G401 (cell line): Measurements from ENCODE around the gene KAT2A. TPM values are rescaled to one million over a fixed set of nuclear protein-coding genes. Genes with fewer than 3 reads are reported as not detected.
A peak's percentile ranks its signal among the peaks of the same experiment; 100 is the strongest.

Source experiments
- DNase-seq: peaks from one replicate; pipeline ENCODE4 v3.0.0-alpha.2; 2015; ENCODE audit warnings: low spot score
- in situ Hi-C: cut with HindIII; loops from 2 replicates; pipeline ENCODE4 v1.10.0; 2016; ENCODE audit warnings: low sequenced_read_pairs, mixed read lengths
- total RNA-seq: library from RNA; depleted of rRNA; stranded (reverse); fragments of >200 nt; shearing (Covaris generic); gene quantifications from 2 replicates; pipeline ENCODE4 v1.2.3, GENCODE V29; 2014

The KAT2A gene
- total RNA-seq, 1 experiment from 2014 or later = 28.6 TPM

GRCh38 chr17:42117397-42118125 is 3.6 kb downstream of the KAT2A start:
- DNase-seq = no peak
- in situ Hi-C loops = no loop called here

- in situ Hi-C loops = no loop called here
Measured at GRCh38 chr17:42116705-42117396, 4.3 kb downstream of the KAT2A start.

GRCh38 chr17:42114118-42114517 is 7.0 kb downstream of the KAT2A start:
- in situ Hi-C loops = no loop called here

More at GRCh38 chr17:42116705-42117396, 4.3 kb downstream of the KAT2A start:
- DNase-seq = peak; percentile 90

GRCh38 chr17:42113293-42114069 is 7.7 kb downstream of the KAT2A start:
- in situ Hi-C loops = no loop called here
- DNase-seq = no peak

More at GRCh38 chr17:42114118-42114517, 7.0 kb downstream of the KAT2A start:
- DNase-seq = no peak

GRCh38 chr17:42112552-42113176 is 8.5 kb downstream of the KAT2A start, which contains the start of gene DHX58:
Gene DHX58 (minus strand): TSS chr17:42112714. CDS start chr17:42111892, 822 bp downstream.
- in situ Hi-C loops = no loop called here
- peak; percentile 71 for DNase-seq

GRCh38 chr17:42111871-42112551 is 9.2 kb downstream of the KAT2A start:
- DNase-seq = no peak
- in situ Hi-C loops = no loop called here

GRCh38 chr17:42111265-42111636 is 9.9 kb downstream of the KAT2A start:
- in situ Hi-C loops = no loop called here
- no peak for DNase-seq

GRCh38 chr17:42110301-42111264 is 10.6 kb downstream of the KAT2A start:
- in situ Hi-C loops = no loop called here
- DNase-seq = no peak

GRCh38 chr17:42109086-42109485 is 12.1 kb downstream of the KAT2A start:
- DNase-seq = no peak
- in situ Hi-C loops = no loop called here

GRCh38 chr17:42107597-42108576 is 13.3 kb downstream of the KAT2A start:
- in situ Hi-C loops = no loop called here
- peak; percentile 92 for DNase-seq

GRCh38 chr17:42107124-42107523 is 14.0 kb downstream of the KAT2A start:
- in situ Hi-C loops = no loop called here

GRCh38 chr17:42106009-42106408 is 15.2 kb downstream of the KAT2A start:
- no peak for DNase-seq
- in situ Hi-C loops = no loop called here

More at GRCh38 chr17:42107124-42107523, 14.0 kb downstream of the KAT2A start:
- DNase-seq = no peak

GRCh38 chr17:42104264-42104663 is 16.9 kb downstream of the KAT2A start:
- DNase-seq = no peak
- in situ Hi-C loops = no loop called here

- in situ Hi-C loops = no loop called here
- no peak for DNase-seq
Measured at GRCh38 chr17:42103221-42103954, 17.8 kb downstream of the KAT2A start.

- peak; percentile 46 for DNase-seq
Measured at GRCh38 chr17:42101513-42102292, 19.5 kb downstream of the KAT2A start.

More at GRCh38 chr17:42101513-42102292, 19.5 kb downstream of the KAT2A start:
- in situ Hi-C loops = no loop called here
